Hypothalamus (tissue), 51 donors: Measurements from ENCODE around the gene TNFRSF12A.

Experiments
- DNase-seq, 51 donors: peaks; one replicate each; lab custom pipeline; 2025; lab: John Stamatoyannopoulos, UW

The TNFRSF12A gene

DNA sequence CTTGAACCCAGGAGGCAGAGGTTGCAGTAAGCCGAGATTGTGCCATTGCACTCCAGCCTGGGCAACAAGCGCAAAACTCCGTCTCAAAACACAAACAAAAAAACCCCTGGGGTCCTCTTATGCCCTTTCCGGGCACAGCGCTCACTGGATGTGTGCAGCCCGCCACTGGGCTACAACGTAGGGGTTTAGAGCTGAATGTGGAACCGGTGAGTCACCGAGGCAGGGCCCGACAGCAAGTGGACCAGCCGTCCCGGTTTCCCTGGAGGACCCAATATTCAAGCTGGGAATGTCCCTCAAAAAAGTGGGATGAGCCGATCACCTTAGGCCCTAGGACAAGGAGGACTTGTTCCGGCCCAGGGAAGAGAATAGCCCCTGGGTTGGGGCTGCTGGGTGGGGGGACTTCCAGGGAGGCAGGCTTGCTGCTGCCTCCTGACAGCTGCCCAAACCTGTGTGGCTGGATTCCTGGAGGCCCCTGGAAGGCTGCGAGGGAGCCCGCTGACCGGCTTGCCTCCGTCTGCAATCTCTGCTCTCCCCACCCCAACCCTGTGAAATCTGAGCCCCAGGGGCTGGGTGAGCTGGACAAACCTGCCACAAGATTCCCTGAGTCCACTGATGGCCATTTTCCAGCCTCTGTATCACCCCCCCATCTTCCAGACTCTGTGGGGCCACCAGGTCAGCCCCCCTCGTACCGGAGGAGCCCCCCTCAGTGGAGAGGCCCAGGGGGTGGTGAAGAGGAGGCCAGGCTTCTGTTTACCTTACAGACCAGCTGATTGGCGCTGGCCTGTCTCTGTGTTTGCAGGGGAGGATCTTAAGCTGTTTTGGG is 10.4 kb upstream of the TNFRSF12A start:
- DNase-seq: no peak

- no peak for DNase-seq
Measured at GRCh38 chr16:3010510-3010909, 9.7 kb upstream of the TNFRSF12A start.

DNA sequence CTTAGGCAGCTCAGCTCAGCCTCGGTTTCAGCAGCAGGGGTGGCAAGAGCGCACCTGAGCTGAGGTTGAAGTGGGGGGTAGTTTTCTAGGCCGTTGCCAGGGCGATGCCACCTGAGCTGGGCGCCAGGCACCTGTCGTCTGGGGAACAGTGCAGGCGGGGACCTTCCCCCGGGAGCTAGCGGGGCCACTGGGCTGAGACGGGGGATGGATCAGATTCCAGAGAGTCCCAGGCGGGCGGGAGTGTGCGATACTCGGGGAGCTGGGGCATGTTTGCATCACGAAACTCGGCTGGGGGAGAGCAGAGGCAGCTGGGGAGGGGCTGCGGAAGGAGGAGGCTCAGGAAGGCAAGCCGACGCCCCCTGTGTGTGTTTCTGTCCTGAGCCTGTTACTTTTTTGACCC is 7.9 kb upstream of the TNFRSF12A start:
- no peak for DNase-seq

DNA sequence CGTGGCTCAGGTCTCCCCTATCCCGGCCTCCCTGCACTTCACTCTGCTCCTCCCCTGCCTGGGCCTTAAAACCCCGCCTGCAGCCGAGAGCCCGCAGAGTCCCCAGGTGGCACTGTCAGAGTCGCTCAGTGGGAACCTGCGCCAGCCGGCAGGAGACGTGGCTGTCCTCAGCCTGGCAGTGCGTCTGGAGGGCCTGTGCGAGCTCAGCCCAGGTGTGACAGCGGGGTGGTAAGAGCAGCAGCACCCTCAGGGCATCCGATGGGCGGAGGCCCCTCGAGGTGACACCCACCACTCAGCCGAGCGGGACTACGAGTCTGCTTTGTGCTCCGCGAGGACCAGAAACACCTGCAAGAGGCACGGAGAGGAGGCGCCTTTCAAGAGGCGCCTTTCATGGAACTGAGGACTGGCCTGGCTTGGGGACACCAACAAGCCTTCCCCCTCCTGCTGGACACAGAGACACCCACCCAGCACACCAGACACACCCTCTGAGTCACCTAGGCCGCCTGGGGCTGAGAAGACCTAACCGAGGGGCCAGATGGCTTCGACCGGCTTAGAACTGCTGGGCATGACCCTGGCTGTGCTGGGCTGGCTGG is 7.2 kb upstream of the TNFRSF12A start, which contains the start of gene CLDN9:
TSS of gene CLDN9 (plus strand) at position 96 of the 593 bp plus-strand sequence. CDS start at position 536, 440 bp downstream.
- no peak for DNase-seq

DNA sequence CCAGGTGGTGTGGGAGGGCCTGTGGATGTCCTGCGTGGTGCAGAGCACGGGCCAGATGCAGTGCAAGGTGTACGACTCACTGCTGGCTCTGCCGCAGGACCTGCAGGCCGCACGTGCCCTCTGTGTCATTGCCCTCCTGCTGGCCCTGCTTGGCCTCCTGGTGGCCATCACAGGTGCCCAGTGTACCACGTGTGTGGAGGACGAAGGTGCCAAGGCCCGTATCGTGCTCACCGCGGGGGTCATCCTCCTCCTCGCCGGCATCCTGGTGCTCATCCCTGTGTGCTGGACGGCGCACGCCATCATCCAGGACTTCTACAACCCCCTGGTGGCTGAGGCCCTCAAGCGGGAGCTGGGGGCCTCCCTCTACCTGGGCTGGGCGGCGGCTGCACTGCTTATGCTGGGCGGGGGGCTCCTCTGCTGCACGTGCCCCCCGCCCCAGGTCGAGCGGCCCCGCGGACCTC is 6.6 kb upstream of the TNFRSF12A start:
- DNase-seq: no peak

GRCh38 chr16:3013998-3014690 is 6.0 kb upstream of the TNFRSF12A start:
- no peak for DNase-seq

DNA sequence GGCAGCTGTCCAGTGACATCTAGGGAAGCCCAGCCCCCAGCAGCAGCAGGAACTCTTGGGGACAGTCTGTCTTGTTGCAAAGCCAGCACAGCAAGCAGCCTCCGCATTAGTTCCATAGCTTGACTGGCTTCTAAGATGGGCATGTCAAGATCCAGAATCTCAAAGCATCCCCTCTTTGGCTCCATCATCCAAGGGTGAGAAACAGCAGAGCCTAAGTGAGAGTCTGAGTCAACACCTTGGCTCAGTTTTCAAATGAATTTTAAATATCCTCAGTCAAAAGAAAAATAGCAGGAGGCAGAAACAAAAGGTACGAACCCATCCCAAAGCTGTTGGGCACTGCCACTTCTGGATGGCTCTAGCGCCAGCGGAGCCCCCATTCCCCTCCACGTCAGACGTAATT is 5.2 kb upstream of the TNFRSF12A start:
- no peak for DNase-seq

GRCh38 chr16:3015865-3016521 is 4.2 kb upstream of the TNFRSF12A start:
- no peak for DNase-seq

- DNase-seq: no peak
Measured at GRCh38 chr16:3017344-3017743, 2.8 kb upstream of the TNFRSF12A start.

DNA sequence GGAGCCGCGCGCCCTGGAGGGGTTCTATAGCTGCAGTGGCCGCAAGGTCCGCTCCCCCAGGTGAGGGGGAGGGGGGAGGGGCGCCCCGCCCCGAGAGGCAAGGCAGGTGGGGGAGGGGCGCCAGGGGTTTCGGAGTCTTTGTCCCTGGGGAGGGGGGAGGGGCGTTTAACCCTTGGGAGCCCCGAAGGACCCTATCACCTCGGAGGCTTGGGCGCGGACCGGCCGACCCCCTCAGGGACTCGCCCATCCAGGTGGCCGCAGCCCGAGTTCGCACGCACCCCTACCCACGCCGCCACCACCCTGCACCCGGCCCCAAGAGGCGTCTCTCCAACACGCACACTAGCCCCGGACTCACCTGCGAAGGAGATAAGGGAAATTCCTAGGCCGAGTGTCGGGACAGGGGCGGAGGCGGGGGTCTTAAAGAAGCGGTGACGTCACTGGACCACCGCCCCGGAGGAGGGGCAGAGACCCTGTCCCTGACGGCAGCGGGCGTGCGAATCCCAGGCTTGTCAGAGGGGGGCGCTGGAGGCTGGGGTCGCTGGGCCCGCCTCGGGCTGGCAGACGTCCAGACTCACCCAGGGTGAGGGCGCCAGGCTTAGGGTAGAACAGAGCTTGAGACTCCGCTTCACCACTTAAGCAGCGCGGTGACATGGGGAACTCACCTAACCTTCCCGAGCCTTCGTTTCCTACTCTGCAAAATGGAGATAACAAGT is 2.2 kb upstream of the TNFRSF12A start, which contains the start of gene CLDN6:
TSS of gene CLDN6 (minus strand) at position 390 of the 713 bp plus-strand sequence. CDS start 2,162 bp downstream, outside the sequence.
- DNase-seq: no peak

GRCh38 chr16:3019594-3020246 is 448 bp upstream of the TNFRSF12A start:
- no peak for DNase-seq

- DNase-seq: peak in 30 of 51 donors; percentile 3 to 78 (median 34)
Measured at GRCh38 chr16:3020604-3021448, 658 bp downstream of the TNFRSF12A start.

- peak in 22 of 51 donors; percentile 6 to 63 (median 31) for DNase-seq
Measured at GRCh38 chr16:3021449-3022207, 1.5 kb downstream of the TNFRSF12A start.

- DNase-seq: peak in 35 of 51 donors; percentile 8 to 86 (median 30)
Measured at GRCh38 chr16:3022208-3022683, 2.1 kb downstream of the TNFRSF12A start.

DNA sequence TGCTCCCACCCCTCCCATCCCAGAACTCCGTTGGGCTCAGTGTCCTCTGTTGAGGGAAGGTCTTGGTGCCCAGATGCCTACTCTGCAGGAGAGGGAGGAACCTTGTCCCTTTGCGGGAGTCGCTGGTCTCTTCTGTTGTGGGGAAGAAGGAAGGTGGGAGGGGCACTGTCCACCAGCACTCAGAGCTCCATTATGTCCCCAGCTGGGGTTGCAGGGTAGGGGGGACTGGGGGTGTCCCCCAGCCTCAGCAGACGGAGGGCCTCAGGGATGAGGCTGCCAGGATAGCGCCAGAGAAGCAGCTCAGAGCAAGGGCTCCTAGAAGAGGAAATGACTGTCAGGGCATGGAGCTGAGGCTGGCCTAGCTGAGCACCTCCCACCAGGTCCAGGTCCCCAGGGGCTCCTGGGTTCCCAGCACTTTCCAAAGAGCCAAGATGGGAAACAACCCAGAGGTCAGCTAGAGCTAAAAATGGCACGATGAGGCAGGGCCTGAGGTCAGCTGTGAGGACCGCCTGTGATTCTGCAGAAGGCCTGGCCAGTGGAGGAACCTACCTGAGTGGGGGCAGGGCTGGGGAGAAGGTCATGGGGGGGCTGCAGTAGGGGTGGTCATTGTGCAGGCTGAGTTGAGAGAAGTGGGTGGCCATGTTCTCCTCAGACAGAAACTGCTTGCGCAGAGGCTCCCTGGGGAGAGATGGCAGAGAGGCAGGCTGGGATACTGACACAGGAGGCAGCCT is 2.7 kb downstream of the TNFRSF12A start:
- peak in 4 of 51 donors; percentile 32 to 60 (median 38) for DNase-seq

DNA sequence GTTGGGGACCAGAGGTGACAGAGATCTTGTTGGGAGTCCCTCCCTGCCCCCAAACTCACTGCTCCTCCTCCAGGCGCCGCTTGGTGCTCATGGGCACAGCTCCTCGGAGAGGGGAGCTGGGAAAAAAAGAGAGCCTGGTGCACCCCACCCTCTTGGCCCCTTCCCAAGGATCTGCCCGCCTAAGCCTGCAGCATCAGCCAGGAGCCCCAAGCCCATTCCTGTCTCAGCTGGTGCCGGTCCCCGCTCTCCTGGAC is 3.2 kb downstream of the TNFRSF12A start:
- peak in 18 of 51 donors; percentile 33 to 67 (median 52) for DNase-seq
